CD4-positive, alpha-beta T cell treated with Interleukin-12 subunit alpha and Interleukin-12 subunit beta, for 1 hour (primary cell): ENCODE results near the gene SMC3.
"Not testable (repeated sequence)": the region's sequence is repeated elsewhere in the genome, so short reads cannot be mapped to it uniquely, and the experiment has no call there.

Source experiments
- DNase-seq: peaks from one replicate; pipeline ENCODE4 v3.0.0-alpha.2; 2020

Gene SMC3

DNA sequence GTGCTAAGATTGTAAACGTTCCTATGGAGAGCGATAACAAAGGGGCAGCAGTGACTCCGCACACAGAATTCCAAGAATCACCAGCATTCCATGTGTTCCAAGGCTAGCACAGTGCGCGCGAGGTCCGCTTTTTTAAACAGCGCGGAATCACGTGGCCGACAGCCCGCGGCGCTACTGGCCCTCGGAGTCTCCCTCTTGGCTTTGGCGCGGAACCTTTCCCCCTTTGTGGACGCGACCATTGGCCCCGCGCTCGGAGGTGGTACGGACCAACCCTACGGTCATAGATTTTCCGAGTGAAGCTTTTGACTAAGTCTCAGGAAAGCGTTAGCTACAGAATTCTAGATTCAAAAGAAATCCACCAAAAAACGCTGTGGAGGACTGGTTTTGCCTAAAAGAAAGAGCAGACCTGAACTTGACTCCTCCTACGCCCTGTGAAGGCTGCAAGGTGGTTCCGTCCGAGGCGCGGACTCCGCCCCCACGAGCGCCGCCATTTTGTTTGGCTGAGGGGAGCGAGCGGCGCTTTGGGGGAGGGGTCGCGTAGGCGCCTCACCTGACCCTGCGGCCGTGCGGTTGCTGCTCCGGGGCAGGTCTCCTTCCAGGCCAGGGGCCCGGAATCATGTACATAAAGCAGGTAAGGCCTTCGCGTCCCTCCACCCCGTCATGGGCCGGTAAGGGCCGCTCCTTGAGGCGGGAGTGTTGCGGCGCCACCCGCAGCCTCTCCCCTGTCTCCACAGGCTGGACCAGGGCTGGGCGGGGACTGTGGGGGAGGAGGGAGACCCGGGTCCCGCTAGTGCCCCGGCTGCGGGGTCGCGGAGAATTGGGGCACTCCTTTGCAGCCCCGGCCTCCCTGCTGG, at the start of gene SMC3:
Gene SMC3 (plus strand): TSS at position 495 of the 854 bp plus-strand sequence. CDS start 122 bp downstream, at position 617.
- DNase-seq = peak; percentile 94

DNA sequence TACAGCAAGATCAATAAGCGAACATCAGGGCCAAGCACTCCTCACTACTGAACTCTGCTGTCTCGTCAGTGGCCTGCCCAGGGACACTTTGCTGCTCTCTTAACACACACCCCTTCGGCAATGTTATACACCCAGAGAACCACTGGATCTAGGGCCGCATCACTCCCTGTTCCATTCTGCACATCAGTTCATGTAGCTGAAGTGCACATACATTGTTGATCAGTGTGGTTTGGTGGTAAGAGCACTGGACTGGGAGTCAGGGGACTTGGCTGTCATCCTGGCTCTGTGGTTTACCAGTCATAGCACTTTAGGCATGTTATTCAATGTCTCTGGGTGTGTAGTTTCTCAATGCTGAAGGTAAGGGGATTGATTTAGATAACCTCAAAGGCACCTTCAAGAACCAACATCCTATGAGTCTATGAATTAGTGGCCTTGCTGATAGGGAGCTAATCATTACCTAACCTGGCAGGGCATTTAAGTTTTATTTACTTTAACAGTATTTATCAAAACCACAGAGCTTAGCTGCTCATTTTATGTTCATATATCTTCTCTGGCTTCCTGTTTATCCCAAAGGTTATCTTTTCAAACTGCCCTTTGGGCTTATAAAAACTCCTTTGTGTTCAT, 45.0 kb upstream of the SMC3 start:
- no peak for DNase-seq

DNA sequence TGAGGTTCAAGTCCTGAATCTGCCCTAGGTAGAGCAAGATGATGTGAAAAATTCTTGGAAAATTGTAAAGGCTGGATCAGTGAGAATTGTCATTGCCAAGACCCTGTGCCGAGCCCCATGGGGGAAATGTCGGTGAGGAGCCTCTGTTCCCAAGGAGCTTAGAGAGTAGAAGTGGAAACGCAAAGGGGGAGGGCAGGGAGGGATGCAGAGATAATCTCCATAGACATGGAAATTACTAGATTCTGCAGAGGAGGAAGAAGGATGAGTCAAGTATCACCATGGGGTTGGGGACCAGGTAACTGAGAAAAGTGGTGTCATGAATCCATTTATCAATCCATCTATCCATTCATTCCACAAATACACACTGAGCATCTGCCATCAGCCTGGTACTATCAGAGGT, 43.8 kb upstream of the SMC3 start:
- no peak for DNase-seq

DNA sequence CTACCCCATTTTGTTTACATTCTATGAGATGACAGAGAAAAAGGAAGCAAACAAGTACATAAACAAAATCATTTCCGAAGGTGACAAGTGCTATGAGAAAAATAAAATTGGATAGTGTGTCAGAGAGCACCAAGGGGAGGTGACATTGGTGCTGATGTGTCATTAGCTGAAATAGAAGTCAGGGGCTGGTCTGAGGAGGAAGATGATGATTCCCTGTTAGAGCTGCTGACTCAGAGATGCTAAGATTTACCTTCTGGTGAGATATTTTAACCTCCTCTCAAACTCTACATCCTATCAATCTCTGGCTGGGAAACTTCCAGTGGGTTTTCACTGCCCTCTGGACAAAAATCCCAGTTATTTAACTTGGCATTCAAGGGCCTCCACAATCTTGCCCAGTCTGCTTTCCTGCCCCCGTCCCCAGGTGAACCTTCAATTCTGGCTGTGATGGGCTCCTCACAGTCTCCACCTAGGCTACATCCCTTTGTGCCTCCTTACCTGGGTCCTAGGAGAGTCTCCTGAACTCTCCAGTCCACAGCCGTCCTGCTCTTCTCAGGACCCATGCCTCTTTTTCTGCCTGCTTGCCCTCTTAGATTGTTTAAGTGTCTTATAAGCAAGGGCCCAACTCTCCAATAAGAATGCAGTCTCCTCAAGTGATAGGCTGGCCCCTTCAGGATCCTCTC, 43.2 kb upstream of the SMC3 start:
- DNase-seq = no peak

DNA sequence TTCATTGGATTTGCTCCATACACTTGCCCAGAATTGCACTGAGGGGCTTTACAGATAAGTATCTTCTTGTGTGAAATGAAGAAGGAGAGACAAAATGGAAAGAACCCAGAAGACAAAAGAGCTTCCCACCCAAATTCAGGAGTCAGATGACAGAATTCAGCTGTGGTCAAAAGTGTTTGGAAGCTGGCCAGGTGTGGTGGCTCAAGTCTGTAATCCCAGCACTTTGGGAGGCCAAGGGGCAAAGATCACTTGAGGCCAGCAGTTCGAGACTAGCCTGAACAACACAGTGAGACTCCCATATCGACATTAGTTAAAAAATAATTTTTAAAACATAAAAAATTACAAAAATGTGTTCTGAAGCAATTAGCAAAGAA, 42.6 kb upstream of the SMC3 start:
- no peak for DNase-seq

DNA sequence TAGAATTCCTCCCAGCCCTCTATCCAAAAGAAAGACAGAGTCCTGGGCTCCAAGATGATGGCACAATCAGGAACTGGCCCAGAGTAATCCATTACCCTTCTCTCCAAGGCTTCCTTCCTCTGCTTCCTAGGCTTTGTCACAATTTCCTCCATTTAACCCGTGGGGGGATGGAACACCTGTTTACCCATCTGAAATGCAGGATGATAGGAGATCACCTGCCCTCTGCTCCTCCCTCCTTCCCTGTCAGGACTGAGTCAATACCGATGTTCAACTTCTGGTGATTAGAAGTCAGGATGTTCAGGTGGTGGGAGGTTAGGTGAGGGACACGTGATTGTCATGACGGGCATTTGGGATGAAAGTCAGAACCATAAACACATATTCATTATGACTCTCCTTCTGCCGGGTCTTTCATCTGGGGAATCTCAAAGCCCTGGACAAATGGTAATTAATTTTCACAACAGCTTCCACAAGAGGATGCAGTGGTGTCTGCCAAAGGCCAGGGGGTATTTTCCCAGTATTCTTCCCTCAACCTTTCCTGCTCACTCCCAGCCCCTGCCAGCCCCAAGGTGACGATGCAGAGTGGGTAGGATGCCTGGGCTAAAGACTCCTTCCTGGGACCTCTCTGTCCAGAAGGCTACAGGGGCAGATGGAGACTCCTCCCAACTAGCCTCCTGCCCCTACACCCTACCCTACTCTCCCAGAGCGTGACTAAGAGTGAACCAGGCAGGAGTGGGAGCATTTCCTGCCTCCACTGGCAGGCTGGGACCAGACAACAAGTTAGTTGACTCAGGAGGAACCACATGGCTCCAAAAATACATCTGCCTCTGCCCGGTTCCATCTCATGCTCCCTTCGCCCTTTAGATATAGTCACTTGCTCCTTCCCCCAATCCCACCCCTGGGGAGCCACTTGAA, 41.9 kb upstream of the SMC3 start:
- DNase-seq = no peak

DNA sequence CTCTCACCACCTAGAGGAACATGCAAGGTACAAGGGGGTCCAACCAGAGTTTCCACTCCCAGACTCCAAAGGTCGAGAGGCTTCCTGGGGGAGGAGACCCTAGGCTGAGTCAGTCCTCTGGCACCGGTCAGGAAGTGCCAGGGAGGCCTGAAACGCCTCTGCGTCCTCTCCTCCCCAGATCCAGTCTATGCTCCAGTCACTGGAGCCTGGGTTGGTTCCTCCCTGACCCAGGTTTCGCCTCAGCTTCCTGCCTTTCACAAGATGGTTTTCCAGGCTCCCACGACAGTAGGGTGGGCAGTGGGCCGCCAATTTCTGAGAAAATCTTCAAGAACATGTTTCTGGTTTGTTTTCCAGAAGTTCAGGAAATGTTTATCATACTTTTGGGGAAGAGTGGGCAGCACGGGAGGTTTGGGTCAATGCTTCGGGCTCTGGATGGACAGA, 39.7 kb upstream of the SMC3 start:
- DNase-seq = no peak

DNA sequence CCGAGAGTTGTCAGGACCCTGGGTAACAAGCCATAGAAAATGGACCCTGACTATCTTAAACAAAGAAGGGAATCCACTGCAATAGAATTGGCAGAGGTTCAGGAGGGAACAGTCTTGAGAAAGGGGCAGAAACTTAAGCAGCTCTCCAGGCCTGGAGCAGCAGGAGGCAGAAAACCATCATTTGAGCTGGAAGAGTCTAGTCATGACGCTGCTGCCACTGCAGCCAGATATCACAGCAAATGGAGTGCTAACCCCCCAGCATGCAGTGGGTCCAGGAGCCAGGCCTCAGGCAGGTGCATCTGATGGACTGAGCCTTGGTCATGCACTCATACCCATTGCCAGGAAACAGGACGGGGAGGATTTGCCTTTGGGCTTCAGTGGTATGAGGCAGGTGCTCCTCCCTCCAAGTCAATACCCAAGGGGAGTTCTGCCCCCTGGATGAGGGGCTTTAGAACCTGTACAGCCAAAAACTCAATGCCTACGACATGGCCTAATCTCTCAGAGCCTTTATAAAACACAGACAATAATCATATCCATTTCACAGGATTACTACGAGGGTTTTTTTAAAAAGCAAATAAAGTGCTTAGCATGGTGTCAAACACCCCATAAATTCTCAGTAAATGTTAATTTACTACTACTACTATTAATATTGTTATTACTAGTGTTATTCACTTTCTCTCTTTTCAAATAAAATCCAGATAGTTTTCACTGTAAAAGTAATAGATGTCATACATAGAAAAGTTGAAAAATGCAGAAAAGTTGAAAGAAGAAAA, 39.1 kb upstream of the SMC3 start:
- DNase-seq = no peak

DNA sequence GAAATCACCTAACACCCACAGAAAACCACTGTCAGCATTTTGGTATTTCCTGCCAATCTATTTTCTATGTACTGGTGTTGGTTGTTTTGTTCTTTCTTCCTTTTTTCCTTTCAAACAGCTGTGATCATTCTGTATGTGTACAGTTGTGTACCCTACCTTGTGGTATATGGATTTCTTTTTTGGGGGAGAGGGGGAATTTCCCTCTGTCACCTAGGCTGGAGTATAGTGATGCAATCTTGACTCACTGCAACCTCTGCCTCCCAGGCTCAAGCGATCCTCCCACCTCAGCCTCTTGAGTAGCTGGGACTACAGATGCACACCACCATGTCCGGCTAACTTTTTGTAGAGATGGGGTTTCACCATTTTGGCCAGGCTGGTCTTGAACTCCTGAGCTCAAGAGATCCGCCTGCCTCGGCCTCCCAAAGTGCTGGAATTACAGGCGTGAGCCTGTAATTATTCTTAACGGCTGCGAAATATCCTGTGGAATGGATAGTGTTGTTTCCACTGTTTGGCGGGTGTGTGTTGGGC, 38.4 kb upstream of the SMC3 start:
- DNase-seq = peak; percentile 51

DNA sequence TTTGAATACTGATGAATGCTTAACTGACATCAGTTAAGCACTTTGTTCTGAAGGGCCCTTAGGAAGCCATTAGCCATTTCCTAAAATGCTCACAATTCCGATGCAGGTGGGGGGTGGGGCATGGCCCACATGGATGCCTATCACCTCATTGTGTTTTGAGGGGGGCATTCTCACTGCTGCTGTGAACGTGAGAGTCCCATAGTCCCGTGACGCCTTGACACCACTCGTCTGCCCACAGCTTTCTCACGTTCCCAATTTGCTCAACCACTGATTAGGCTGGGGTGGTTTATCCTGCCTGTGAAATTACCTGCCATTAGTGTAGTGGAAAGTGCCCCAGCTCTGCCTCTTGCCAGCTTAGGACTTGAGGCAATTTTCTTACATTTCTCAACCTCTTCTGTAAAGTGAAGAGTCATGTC, 37.9 kb upstream of the SMC3 start:
- DNase-seq = peak; percentile 44

DNA sequence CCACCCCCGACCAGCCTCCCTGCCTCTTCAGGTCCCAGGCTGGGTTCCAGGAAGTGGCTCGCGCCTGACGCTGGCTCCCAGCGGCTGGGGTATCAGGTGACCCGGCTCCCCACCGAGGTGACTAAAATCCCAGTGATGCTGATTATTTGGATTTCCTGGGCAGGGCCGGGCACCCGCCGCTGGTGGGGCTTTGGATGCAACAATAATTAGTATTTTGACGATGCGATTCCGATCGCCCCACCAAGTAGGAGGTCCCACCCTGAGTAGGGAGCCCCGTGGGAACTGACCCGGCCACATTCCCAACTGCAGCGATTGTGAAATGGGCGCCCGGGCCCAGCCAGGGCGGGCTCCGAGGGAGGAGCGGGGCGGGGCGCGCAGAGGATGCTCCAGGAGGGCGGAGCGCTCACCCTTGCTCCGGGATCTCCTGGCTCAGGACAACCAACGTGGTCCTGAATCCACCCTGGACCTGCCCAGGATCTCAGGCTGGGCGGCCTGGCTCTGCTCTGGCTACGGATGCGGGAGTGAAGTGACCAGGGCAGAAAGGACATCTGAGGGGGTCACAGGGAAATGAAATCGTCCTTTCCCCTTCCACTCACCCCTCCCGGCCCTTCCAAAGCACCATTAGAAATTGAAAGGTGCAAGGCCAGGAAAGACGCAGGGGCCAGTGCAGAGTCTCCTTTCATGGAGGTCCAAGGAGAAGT, 37.2 kb upstream of the SMC3 start:
- no peak for DNase-seq

DNA sequence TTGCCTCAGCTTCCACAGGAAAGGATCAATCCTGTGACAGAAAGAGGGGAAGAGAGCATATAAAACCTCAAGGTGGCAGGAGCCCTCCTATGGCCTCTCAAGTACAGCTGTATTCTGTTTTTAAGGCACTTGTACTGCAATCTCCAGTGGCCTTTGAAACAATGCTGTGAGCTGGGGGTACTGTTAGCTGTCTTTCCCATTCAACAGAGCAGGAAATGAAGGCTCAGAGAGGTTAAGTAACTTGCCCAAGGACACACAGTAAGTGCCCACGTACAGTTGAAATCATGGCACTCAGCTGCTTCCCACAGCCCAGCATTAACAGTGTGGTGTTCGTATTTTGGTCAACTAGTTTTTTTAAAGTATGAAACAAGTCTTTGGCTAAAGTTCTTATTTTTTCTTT, 35.8 kb upstream of the SMC3 start:
- DNase-seq = no peak

DNA sequence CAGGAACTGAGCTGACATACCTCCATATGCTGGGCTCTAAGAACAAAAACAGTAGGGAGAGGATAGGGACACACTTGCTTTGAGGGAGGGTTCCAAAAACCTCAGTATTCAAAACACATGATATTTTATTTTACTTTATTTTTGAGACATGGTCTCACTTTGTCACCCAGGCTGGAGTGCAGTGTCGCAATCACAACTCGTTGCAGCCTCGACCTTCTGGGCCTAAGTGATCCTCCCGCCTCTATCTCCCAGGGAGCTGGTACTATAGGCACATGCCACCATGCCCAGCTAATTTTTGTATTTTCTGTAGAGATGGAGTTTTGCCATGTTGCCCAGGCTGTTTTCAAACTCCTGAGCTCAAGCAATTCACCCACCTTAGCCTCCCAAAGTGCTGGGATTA, 34.9 kb upstream of the SMC3 start:
- DNase-seq = not testable (repeated sequence)

DNA sequence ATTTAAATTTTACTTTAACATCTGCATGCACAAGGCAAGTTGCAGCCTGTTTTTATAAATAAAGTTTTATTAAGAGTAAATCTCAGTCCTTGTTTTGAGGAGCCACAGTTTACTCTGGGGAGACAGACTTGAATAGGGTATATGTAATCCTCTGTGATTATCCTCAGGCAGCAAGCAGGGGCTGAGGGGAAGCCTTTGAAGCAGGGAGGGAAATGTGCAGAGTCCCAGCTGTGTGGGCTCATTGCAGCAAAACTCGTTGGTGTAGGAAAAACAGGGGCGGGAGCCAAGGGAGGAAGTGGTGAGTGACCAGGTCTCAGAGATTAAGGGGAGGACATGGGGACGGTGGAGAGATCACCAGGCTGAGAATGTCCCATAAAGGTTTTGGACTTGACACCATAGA, 34.3 kb upstream of the SMC3 start:
- no peak for DNase-seq

DNA sequence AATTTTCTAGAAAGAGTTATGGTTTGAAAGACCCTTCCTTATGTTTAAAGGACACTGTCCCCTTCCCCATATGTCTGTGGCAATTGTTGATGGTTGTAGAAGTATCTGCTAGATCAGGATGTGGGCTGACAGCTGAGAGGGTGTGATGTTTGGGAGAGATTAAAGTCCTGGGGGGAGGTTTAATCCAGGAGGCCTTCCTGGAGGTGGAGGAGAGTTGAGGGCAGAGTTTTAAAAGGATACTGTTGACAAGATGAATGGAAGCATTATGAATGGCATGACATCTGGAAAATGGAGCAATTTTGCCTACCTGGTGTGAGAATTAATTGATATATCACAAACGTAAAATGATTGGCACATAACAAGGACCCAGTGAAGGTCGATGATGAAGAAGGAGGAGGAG, 32.9 kb upstream of the SMC3 start:
- DNase-seq = no peak

DNA sequence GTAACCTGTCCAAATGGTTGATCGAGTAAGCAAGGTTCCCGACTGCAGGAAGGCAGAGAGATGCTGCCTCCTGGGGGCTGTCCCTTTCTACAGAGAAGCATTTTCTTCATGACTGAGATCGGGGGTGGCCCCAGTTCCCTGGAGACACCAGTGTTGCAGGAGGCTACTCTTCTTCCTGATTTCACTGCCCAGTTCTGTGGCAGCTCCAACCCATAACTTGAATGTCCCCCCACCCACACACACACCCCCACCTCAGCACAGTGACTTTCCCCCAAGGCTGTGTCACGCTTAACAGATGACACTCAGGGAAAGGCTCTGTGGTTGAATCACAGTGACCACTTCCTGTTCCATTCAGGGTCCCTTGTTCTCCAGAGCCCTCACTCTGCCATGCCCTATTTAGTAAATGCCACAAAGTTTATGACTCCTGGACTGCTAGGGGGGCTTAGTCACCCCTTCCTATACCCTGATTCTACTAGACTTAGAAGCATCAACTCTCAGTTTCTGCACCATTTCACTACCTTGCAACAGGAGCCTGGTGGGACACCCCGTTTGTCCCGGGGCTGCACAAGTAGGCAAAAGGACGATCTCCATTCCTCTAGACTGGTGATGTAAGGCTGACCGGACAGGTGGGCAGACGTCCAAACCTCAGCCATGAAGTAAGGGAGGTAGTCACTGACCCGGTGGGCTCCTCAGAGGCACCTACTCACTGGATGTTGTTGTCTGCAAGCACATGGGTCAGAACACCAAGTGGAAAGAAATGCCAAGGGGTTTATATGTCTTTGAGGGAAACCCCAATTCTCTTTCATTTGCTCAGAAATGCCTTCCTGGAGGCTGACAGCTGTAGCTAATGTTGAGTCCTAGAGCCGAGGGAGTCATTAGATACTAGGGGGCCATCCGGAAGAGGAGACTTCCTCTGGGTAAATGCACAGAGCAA, 31.3 kb upstream of the SMC3 start:
- DNase-seq = peak; percentile 58

DNA sequence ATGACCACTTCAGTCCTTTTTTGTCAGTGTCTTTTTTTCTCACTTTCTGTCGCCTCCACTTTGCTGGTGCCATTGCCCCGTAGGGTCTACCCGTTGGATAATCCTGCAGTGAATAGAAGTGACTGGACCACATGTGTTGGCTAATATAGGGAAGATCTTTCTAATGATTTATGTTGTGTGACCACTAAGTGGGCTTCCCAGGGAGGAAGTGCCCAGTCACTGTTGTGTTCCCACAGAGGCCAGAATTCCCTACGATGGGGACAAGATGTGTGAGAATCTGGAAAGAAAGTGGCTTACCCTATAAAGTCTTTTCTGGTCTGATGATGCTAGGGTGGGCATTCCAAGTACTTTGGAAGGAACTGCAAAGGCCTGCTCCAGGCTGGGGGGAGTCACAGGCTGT, 28.4 kb upstream of the SMC3 start:
- no peak for DNase-seq

DNA sequence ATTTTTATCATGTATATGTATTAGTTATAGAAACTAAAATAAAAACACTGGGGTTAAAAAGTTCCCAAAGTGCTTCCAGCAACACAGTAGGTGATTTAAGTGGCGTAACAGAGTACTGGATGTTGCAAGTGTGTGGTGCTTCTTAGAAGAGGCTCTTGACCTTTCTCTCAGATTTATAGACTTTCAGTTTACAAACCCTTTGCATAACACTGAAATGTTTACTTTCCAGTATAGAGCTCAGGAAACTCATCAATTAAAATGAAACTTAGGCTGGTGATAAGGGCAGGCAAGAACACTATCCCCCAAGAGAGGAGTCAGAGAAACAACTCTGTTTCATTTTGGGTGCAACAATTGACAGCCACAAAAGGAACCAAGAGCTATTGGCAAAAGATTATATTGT, 27.5 kb upstream of the SMC3 start:
- DNase-seq = no peak

DNA sequence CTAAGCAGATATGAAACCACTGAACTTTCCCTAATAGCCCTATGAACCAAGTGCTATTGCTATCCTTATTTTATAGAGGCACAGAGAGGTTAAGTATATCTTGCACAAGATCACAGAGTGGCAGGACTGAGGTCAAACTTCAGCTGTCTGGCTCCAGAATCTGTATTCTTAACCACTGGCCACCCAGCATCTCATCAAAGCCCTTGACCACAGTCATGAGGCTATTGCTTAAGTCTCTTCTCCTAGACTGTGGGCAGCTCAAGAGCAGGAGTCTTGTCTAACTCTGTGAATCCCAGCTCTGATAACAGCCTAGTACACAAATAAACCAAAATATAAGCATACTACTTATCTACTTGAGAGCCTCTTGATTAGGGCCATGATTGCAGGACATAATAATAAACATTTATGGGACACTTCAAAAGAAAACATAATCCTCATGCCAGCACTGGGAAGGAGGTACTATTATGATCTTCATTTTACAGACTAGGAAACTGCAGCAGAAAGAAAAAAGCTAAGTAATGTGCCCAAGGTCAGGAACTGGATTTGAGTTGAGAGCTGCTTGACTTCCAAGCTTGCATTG, 22.4 kb upstream of the SMC3 start:
- no peak for DNase-seq

DNA sequence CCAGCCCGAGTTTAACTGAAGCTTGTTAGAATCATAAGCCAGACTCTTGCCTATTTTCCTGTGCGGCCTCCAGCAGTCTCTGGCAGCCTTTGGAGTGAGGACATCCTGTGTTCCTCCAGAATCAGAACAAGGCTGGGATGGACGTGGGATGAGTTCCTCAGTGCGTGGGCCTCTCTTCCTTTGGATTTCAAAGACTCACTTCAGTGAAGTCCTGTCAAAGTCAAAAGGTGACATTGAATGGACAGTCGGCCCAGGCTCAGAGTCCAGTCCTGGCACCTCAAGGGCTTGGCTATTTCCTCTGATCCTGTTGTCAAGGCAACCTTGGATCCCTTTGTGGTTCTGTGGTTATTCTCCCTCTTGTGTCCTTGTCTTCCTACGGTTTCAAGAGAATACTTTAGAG, 21.4 kb upstream of the SMC3 start:
- DNase-seq = no peak
